GM04504 (cell line): ENCODE data around the gene KLF12.

Experiments used
- DNase-seq: peaks from one replicate; pipeline ENCODE4 v3.0.0-alpha.2; 2012; ENCODE audit warnings: low read depth

The KLF12 gene

GRCh38 chr13:74103970-74104555 lies 30.1 kb downstream of the KLF12 start:
- DNase-seq: no peak

- no peak for DNase-seq
Observed at GRCh38 chr13:74103196-74103595, 31.0 kb downstream of the KLF12 start.

GRCh38 chr13:74102691-74103090 lies 31.5 kb downstream of the KLF12 start:
- DNase-seq: no peak

- DNase-seq: no peak
Observed at GRCh38 chr13:74101436-74101835, 32.8 kb downstream of the KLF12 start.

- no peak for DNase-seq
Observed at GRCh38 chr13:74098077-74098476, 36.1 kb downstream of the KLF12 start.

- DNase-seq: no peak
Observed at GRCh38 chr13:74097116-74097515, 37.1 kb downstream of the KLF12 start.

GRCh38 chr13:74093691-74094090 lies 40.5 kb downstream of the KLF12 start:
- no peak for DNase-seq

- DNase-seq: no peak
Observed at GRCh38 chr13:74092711-74093110, 41.5 kb downstream of the KLF12 start.

GRCh38 chr13:74090869-74091605 lies 43.2 kb downstream of the KLF12 start:
- no peak for DNase-seq

- no peak for DNase-seq
Observed at GRCh38 chr13:74090397-74090796, 43.8 kb downstream of the KLF12 start.

GRCh38 chr13:74087357-74087756 lies 46.8 kb downstream of the KLF12 start:
- DNase-seq: no peak
